Ovary (tissue), 3 donors: ENCODE measurements around the gene ZDHHC21.

Experiments used
- EP300 ChIP-seq: sonication (generic); formaldehyde crosslinking; IDR thresholded peaks from one replicate; pipeline ENCODE4 v1.6.1; 2017; ENCODE audit warnings: antibody characterized with exemption
- POLR2A ChIP-seq: fragments of 450-650 bp; IDR thresholded peaks from one replicate; pipeline ENCODE4 v1.6.1; 2017; ENCODE audit warnings: antibody characterized with exemption, mild to moderate bottlenecking, moderate library complexity
- TF ChIP-seq, protein P1 (sequence below), 3 donors: fragments of 450-650 bp in 2 of 3; fragments of 200-600 bp in 1 of 3; IDR thresholded peaks; one replicate each; pipeline versions ENCODE4 v1.5.1 to v1.8.0; 2016 to 2022; ENCODE audit warnings: antibody characterized with exemption in 3 of 3, mild to moderate bottlenecking in 1 of 3
- donor health status: DM: no; HTN: no; CAD: no.

DNA sequence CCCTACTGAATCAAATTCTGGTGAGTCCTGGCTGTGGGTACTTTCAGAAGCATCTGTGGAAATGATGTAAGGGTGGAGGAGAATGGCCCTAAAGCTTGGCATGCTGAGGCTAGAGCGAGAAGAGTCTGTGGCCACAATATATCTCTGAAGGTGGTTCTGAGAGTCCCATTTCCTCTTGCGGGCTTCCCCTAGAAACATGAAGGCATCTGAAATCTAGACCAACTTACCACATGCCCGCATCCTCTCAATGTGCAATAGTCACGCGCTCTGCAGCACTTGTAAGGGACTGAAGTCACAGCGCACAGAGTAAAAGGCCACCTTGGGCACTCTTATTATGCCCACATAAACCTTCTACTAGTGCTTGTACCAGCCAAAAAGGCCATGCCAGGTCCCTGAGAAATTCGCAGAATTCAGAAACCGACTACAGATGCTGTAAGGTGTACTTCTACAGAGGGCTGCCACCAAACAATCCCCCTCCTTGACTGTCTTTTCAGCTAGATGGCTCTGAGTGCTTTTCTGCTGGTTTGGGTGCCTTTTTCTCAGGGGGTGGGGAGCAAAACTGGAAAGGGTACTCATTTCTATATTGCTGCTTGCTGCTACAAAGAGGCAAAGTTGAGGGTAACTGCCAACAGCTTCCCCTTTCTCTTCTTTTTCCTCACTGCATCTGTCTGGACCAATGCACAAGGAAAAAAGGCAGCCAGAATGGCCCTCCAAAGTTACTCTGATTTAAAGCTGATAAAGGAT, 107.3 kb downstream of the ZDHHC21 start:
- TF ChIP-seq, protein P1, sequence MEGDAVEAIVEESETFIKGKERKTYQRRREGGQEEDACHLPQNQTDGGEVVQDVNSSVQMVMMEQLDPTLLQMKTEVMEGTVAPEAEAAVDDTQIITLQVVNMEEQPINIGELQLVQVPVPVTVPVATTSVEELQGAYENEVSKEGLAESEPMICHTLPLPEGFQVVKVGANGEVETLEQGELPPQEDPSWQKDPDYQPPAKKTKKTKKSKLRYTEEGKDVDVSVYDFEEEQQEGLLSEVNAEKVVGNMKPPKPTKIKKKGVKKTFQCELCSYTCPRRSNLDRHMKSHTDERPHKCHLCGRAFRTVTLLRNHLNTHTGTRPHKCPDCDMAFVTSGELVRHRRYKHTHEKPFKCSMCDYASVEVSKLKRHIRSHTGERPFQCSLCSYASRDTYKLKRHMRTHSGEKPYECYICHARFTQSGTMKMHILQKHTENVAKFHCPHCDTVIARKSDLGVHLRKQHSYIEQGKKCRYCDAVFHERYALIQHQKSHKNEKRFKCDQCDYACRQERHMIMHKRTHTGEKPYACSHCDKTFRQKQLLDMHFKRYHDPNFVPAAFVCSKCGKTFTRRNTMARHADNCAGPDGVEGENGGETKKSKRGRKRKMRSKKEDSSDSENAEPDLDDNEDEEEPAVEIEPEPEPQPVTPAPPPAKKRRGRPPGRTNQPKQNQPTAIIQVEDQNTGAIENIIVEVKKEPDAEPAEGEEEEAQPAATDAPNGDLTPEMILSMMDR (IDR thresholded peaks at IDR 0.05): no peak
- TF ChIP-seq POLR2A (no peak), EP300 (no peak)
